HEK293T (cell line): ENCODE data around the gene STARD13.

ENCODE experiments used
- ARNT ChIP-seq: fragments of 450-650 bp; IDR thresholded peaks from 2 replicates; pipeline ENCODE4 v1.6.1; 2017; ENCODE audit warnings: mild to moderate bottlenecking
- CTBP1 ChIP-seq: fragments of 450-650 bp; IDR thresholded peaks from 2 replicates; pipeline ENCODE4 v1.6.1; 2016; ENCODE audit warnings: borderline replicate concordance
- ELF4 ChIP-seq: fragments of 450-650 bp; IDR thresholded peaks from 2 replicates; pipeline ENCODE4 v1.6.1; 2017; ENCODE audit warnings: antibody characterized with exemption
- FOXM1 ChIP-seq: fragments of 450-650 bp; IDR thresholded peaks from 2 replicates; pipeline ENCODE4 v1.6.1; 2017; ENCODE audit warnings: mild to moderate bottlenecking, borderline replicate concordance
- HDGF ChIP-seq: fragments of 450-650 bp; IDR thresholded peaks from 2 replicates; pipeline ENCODE4 v1.6.1; 2017; ENCODE audit warnings: antibody characterized with exemption, borderline replicate concordance
- NFRKB ChIP-seq: fragments of 450-650 bp; IDR thresholded peaks from 2 replicates; pipeline ENCODE4 v1.6.1; 2016; ENCODE audit warnings: mild to moderate bottlenecking, moderate library complexity
- SP1 ChIP-seq: fragments of 450-650 bp; IDR thresholded peaks from 2 replicates; pipeline ENCODE4 v1.6.1; 2017
- SUZ12 ChIP-seq: fragments of 450-650 bp; IDR thresholded peaks from 2 replicates; pipeline ENCODE4 v1.6.1; 2016; ENCODE audit warnings: mild to moderate bottlenecking
- TARDBP ChIP-seq: fragments of 450-650 bp; IDR thresholded peaks from 2 replicates; pipeline ENCODE4 v1.6.1; 2016
- ZNF384 ChIP-seq: fragments of 450-650 bp; IDR thresholded peaks from 2 replicates; pipeline ENCODE4 v1.6.1; 2016

GRCh38 chr13:33312861-33313212, 27.3 kb upstream of the STARD13 start:
- no peak for TF ChIP-seq CTBP1
- no peak for TF ChIP-seq SUZ12
- no peak for TF ChIP-seq FOXM1
- no peak for TF ChIP-seq SP1
- TF ChIP-seq ELF4: no peak
- no peak for TF ChIP-seq HDGF
- no peak for TF ChIP-seq ZNF384
- no peak for TF ChIP-seq TARDBP
- TF ChIP-seq NFRKB: no peak
- no peak for TF ChIP-seq ARNT
